ENCODE results near the gene ATP6AP1. TPM values are rescaled to one million over a fixed set of nuclear protein-coding genes. Genes with fewer than 3 reads are reported as not detected.

The ATP6AP1 gene
- total RNA-seq, 1 donor: 33.2 TPM

- TF ChIP-seq CTCF (IDR thresholded peaks at IDR 0.05; ENCODE audit: insufficient read depth, low read length): no peak
- no peak for DNase-seq (ENCODE audit: low read depth)
- H3K4me3 ChIP-seq (ENCODE audit: low read depth, low read length): no peak overlapping the region
Observed at GRCh38 chrX:154450312-154450711, 21.8 kb downstream of the ATP6AP1 start.

GRCh38 chrX:154452823-154453222 lies 24.3 kb downstream of the ATP6AP1 start:
- no peak overlapping the region for H3K4me3 ChIP-seq (ENCODE audit: low read depth, low read length)
- TF ChIP-seq CTCF (IDR thresholded peaks at IDR 0.05; ENCODE audit: insufficient read depth, low read length): no peak
- DNase-seq (ENCODE audit: low read depth): no peak

GRCh38 chrX:154457491-154458115 lies 29.1 kb downstream of the ATP6AP1 start:
- peak overlapping the region; percentile 58 for H3K4me3 ChIP-seq (ENCODE audit: low read depth, low read length)
- no peak for DNase-seq (ENCODE audit: low read depth)
- TF ChIP-seq CTCF (IDR thresholded peaks at IDR 0.05; ENCODE audit: insufficient read depth, low read length): no peak

- DNase-seq (ENCODE audit: low read depth): no peak
- TF ChIP-seq CTCF (IDR thresholded peaks at IDR 0.05; ENCODE audit: insufficient read depth, low read length): no peak
- peak within 1 kb of the TSS; percentile 75 for H3K4me3 ChIP-seq (ENCODE audit: low read depth, low read length)
Observed at GRCh38 chrX:154458116-154458953, 29.9 kb downstream of the ATP6AP1 start, which contains the start of gene PLXNA3. TSS of gene PLXNA3 (plus strand) at chrX:154458281. CDS start at chrX:154460184, 1,903 bp downstream.

GRCh38 chrX:154458954-154459778 lies 30.7 kb downstream of the ATP6AP1 start:
- no peak for TF ChIP-seq CTCF (IDR thresholded peaks at IDR 0.05; ENCODE audit: insufficient read depth, low read length)
- no peak for DNase-seq (ENCODE audit: low read depth)
- peak overlapping the region; percentile 75 for H3K4me3 ChIP-seq (ENCODE audit: low read depth, low read length)

- no peak for TF ChIP-seq CTCF (IDR thresholded peaks at IDR 0.05; ENCODE audit: insufficient read depth, low read length)
- H3K4me3 ChIP-seq (ENCODE audit: low read depth, low read length): peak overlapping the region; percentile 75
- DNase-seq (ENCODE audit: low read depth): no peak
Observed at GRCh38 chrX:154459832-154460231, 31.4 kb downstream of the ATP6AP1 start.
